ENCODE results near the gene DPM3. TPM values are rescaled to one million over a fixed set of nuclear protein-coding genes. Genes with fewer than 3 reads are reported as not detected.

Gene DPM3
- total RNA-seq, 1 experiment from 2014 or later = 113 TPM

DNA sequence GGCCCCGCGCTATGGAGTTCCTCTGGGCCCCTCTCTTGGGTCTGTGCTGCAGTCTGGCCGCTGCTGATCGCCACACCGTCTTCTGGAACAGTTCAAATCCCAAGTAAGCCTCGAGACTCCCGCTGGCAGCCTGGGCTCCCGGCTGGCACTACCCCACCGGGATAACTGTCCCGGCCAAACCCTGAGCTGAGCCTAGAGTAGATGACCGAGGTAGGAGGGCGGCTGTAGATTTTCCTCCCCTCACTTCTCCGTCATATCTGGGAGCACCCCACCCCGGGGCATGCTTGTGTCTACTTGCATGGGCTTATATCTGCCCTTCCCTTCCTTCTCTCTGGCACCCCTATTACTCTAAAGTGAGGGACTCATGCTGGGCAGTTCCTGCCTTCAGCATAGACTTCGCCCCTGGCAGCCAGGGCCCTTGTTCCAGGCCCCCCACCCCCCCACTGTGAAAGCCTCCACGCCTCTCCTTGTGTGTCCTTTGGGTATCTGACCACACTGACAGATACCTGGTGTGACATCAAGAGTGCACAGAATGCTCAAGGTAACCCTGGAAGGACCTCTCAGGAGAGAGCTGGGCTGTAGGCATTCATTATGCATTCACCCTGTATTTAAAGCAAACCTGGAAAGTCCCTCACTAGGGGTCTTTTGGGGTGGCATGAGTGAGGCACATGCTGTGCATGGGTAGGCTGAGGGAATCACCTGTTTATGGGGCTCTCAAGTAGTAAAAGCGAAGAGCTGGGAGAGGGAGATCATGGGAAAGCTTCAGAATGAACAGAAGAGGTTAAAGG, 12.2 kb downstream of the DPM3 start:
- CTCF ChIA-PET = interaction anchor here (0.7 to 3.5 kb wide), 4 partner anchors 37 to 45 kb away, joined by 3 to 13 read pairs (median 7); partner anchors contain the start of gene KRTCAP2
- ATAC-seq (peak; percentile 4), DNase-seq (ENCODE audit: low read depth, low spot score) (no peak)
- TF ChIP-seq, protein P1, sequence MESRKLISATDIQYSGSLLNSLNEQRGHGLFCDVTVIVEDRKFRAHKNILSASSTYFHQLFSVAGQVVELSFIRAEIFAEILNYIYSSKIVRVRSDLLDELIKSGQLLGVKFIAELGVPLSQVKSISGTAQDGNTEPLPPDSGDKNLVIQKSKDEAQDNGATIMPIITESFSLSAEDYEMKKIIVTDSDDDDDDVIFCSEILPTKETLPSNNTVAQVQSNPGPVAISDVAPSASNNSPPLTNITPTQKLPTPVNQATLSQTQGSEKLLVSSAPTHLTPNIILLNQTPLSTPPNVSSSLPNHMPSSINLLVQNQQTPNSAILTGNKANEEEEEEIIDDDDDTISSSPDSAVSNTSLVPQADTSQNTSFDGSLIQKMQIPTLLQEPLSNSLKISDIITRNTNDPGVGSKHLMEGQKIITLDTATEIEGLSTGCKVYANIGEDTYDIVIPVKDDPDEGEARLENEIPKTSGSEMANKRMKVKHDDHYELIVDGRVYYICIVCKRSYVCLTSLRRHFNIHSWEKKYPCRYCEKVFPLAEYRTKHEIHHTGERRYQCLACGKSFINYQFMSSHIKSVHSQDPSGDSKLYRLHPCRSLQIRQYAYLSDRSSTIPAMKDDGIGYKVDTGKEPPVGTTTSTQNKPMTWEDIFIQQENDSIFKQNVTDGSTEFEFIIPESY (IDR thresholded peaks at IDR 0.05; ENCODE audit: extremely low read depth, insufficient replicate concordance, low read length) = no peak
- no peak for TF ChIP-seq FOSL1 (IDR thresholded peaks at IDR 0.05; ENCODE audit: low read depth)
- TF ChIP-seq CBX3 (IDR thresholded peaks at IDR 0.05; ENCODE audit: low read depth) = no peak
- no peak for TF ChIP-seq EGR1 (IDR thresholded peaks at IDR 0.05; ENCODE audit: low read depth)
- no peak for TF ChIP-seq CEBPB (IDR thresholded peaks at IDR 0.05; ENCODE audit: low read depth)
- no peak for TF ChIP-seq RAD21 (IDR thresholded peaks at IDR 0.05; ENCODE audit: low read depth)
- TF ChIP-seq, protein P2, sequence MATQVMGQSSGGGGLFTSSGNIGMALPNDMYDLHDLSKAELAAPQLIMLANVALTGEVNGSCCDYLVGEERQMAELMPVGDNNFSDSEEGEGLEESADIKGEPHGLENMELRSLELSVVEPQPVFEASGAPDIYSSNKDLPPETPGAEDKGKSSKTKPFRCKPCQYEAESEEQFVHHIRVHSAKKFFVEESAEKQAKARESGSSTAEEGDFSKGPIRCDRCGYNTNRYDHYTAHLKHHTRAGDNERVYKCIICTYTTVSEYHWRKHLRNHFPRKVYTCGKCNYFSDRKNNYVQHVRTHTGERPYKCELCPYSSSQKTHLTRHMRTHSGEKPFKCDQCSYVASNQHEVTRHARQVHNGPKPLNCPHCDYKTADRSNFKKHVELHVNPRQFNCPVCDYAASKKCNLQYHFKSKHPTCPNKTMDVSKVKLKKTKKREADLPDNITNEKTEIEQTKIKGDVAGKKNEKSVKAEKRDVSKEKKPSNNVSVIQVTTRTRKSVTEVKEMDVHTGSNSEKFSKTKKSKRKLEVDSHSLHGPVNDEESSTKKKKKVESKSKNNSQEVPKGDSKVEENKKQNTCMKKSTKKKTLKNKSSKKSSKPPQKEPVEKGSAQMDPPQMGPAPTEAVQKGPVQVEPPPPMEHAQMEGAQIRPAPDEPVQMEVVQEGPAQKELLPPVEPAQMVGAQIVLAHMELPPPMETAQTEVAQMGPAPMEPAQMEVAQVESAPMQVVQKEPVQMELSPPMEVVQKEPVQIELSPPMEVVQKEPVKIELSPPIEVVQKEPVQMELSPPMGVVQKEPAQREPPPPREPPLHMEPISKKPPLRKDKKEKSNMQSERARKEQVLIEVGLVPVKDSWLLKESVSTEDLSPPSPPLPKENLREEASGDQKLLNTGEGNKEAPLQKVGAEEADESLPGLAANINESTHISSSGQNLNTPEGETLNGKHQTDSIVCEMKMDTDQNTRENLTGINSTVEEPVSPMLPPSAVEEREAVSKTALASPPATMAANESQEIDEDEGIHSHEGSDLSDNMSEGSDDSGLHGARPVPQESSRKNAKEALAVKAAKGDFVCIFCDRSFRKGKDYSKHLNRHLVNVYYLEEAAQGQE (IDR thresholded peaks at IDR 0.05; ENCODE audit: low read depth) = no peak
- TF ChIP-seq, protein P3, sequence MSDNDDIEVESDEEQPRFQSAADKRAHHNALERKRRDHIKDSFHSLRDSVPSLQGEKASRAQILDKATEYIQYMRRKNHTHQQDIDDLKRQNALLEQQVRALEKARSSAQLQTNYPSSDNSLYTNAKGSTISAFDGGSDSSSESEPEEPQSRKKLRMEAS (IDR thresholded peaks at IDR 0.05) = no peak
- no peak for TF ChIP-seq ZNF274 (IDR thresholded peaks at IDR 0.05; ENCODE audit: low read depth, low read length)
- no peak for TF ChIP-seq EZH2 (IDR thresholded peaks at IDR 0.05)
- TF ChIP-seq SP1 (IDR thresholded peaks at IDR 0.05; ENCODE audit: low read depth) = no peak
- Histone ChIP-seq H2AFZ (ENCODE audit: low read depth, low read length, poor library complexity, severe bottlenecking) (no peak overlapping the region), H3K4me2 (ENCODE audit: low read length) (peak overlapping the region; percentile 99), H3K4me1 (ENCODE audit: control insufficient read depth in 1 of 2, insufficient read depth in 2 of 2, low read length in 2 of 2) (peaks cover 29 to 75% of the 10 kb centered on the region in 2 experiments), H4K20me1 (ENCODE audit: insufficient read depth) (no peaks in the 10 kb centered on the region), H3K27ac (ENCODE audit: low read depth, low read length) (peak overlapping the region; percentile 97), H3K79me2 (ENCODE audit: insufficient read depth, low read length) (peaks cover 41% of the 10 kb centered on the region), H3K9me2 (ENCODE audit: insufficient read depth) (no peaks in the 10 kb centered on the region), H3K9ac (ENCODE audit: low read length) (peak overlapping the region; percentile 91), H3K36me3 (ENCODE audit: control insufficient read depth in 1 of 2, insufficient read depth in 2 of 2, low read length in 2 of 2) (peaks cover 7 to 18% of the 10 kb centered on the region in 2 experiments; a peak in 3 of 4 replicates), H3K27me3 (ENCODE audit: insufficient read depth, low read length) (no peaks in the 10 kb centered on the region), H3K4me3 (replicated peaks in 1 of 2; ENCODE audit: low read depth in 1 of 2, low read length in 2 of 2) (peak overlapping the region; percentile 70 to 97), H3K9me3 (ENCODE audit: control insufficient read depth in 1 of 2, insufficient read depth in 1 of 2, low read depth in 1 of 2, low read length in 2 of 2) (no peaks in the 10 kb centered on the region)
- RAD21 ChIA-PET (ENCODE audit: low non-redundant PET in 1 of 2, low total read pairs in 2 of 2, uncharacterized antibody in 2 of 2, unreplicated experiment in 2 of 2) = no interaction called here
- no TSS peak for BruUV-seq (replicated peaks)
- POLR2A ChIA-PET = interaction anchor here (2.3 kb wide), 1 partner anchor 66 kb away, joined by 7 read pairs; no protein-coding TSS in a partner anchor
- intact Hi-C loops (cut with micrococcal nuclease) = loop anchor here (2.0 kb wide), 1 partner anchor 33 kb away; no protein-coding TSS in a partner anchor

Measured in HCT116 (cell line).